K562 (cell line): ENCODE measurements around the gene ENTPD6. TPM values are rescaled to one million over a fixed set of nuclear protein-coding genes. Genes with fewer than 3 reads are reported as not detected.

Source experiments
- BCL6 ChIP-seq: fragments of 250-450 bp; sonication (Bioruptor Pico); IDR thresholded peaks from 2 replicates; pipeline ENCODE4 v1.4.0; 2020
- CREM ChIP-seq: IDR thresholded peaks from 2 replicates; pipeline ENCODE4 v1.6.1; 2014; ENCODE audit warnings: antibody characterized with exemption, low read depth
- FOXA1 ChIP-seq: fragments of 450-650 bp; IDR thresholded peaks from 2 replicates; pipeline ENCODE4 v1.6.1; 2016; ENCODE audit warnings: mild to moderate bottlenecking, borderline replicate concordance
- FOXA3 ChIP-seq, 2 experiments: fragments of 450-650 bp in 1 of 2; sonication (generic) in 1 of 2; formaldehyde crosslinking; IDR thresholded peaks in 1 of 2; conservative IDR thresholded peaks in 1 of 2; 2 replicates each; pipeline versions ENCODE4 v1.4.0 to v1.8.0; 2020 to 2022; ENCODE audit warnings: mild to moderate bottlenecking in 2 of 2, missing genetic modification reagents in 1 of 2
- GATA2 ChIP-seq: sonication (generic); formaldehyde crosslinking; IDR thresholded peaks from 2 replicates; pipeline ENCODE4 v1.4.0; 2020; ENCODE audit warnings: mild to moderate bottlenecking, missing genetic modification reagents
- HDGF ChIP-seq: fragments of 450-650 bp; IDR thresholded peaks from 2 replicates; pipeline ENCODE4 v1.6.1; 2016
- L3MBTL2 ChIP-seq: fragments of 450-650 bp; IDR thresholded peaks from 2 replicates; pipeline ENCODE4 v1.6.1; 2016; ENCODE audit warnings: mild to moderate bottlenecking, moderate library complexity
- MCM7 ChIP-seq, 2 experiments: fragments of 450-650 bp; IDR thresholded peaks; 2 replicates each; pipeline ENCODE4 v1.6.1; 2016 to 2018
- MTA3 ChIP-seq: fragments of 450-650 bp; formaldehyde crosslinking; IDR thresholded peaks from 2 replicates; pipeline ENCODE4 v1.6.1; 2017; ENCODE audit warnings: mild to moderate bottlenecking, borderline replicate concordance
- PTBP1 ChIP-seq: fragments of 200-400 bp; formaldehyde crosslinking; IDR thresholded peaks from 2 replicates; pipeline ENCODE4 v1.6.1; 2017; ENCODE audit warnings: low read depth, low read length
- RBM34 ChIP-seq: fragments of 200-400 bp; formaldehyde crosslinking; IDR thresholded peaks from 2 replicates; pipeline ENCODE4 v1.6.1; 2018; ENCODE audit warnings: low read length, borderline replicate concordance; ENCODE audit not compliant: insufficient read depth
- SMAD1 ChIP-seq: fragments of 150-350 bp; IDR thresholded peaks from 2 replicates; pipeline ENCODE4 v1.6.1; 2014; ENCODE audit warnings: low read length, low read depth; ENCODE audit not compliant: partially characterized antibody
- ZFX ChIP-seq: sonication (generic); formaldehyde crosslinking; IDR thresholded peaks from 2 replicates; pipeline ENCODE4 v1.8.0; 2022; ENCODE audit warnings: mild to moderate bottlenecking, missing genetic modification reagents, moderate library complexity
- ZNF184 ChIP-seq: sonication (generic); formaldehyde crosslinking; IDR thresholded peaks from 2 replicates; pipeline ENCODE4 v1.5.0; 2020; ENCODE audit warnings: missing genetic modification reagents
- ZNF384 ChIP-seq: IDR thresholded peaks from 2 replicates; pipeline ENCODE4 v1.6.1; 2012; ENCODE audit warnings: low read depth, low read length, improper control_type of control experiment
- polyA plus RNA-seq, 8 experiments: library from polyadenylated mRNA; depleted of rRNA in 4 of 8; stranded (reverse) in 5 of 8; unstranded in 3 of 8; fragments of >200 nt; fragmentation: Nextera tagmentation in 2 of 8; fragmentation: Illumina TruSeq in 1 of 8; extraction: Ambion mirVana in 2 of 8; extraction: Trizol in 1 of 8; gene quantifications; 2 replicates each; pipeline versions ENCODE4 v1.2.1 to v1.2.3, GENCODE V29; 2011 to 2014; ENCODE audit warnings: inconsistent platforms in 1 of 8, missing spikeins in 1 of 8
- total RNA-seq, 7 experiments: library from RNA; depleted of rRNA in 6 of 7; stranded (reverse); fragments of >200 nt in 6 of 7; fragmentation: Illumina TruSeq in 2 of 7; extraction: Trizol in 2 of 7; gene quantifications; 2 replicates each; pipeline versions ENCODE4 v1.2.1 to v1.2.3, GENCODE V29; 2011 to 2021; ENCODE audit warnings: low replicate concordance in 1 of 7
- TF ChIP-seq, protein P1 (sequence below): fragments of 250-450 bp; sonication (Bioruptor Pico); IDR thresholded peaks from 2 replicates; pipeline ENCODE4 v1.4.0; 2020; ENCODE audit warnings: mild to moderate bottlenecking, moderate library complexity, borderline replicate concordance
- TF ChIP-seq, protein P2 (sequence below): fragments of 250-450 bp; sonication (Bioruptor Pico); IDR thresholded peaks from 2 replicates; pipeline ENCODE4 v1.5.0; 2022; ENCODE audit warnings: mild to moderate bottlenecking
- TF ChIP-seq, protein P3 (sequence below): fragments of 250-450 bp; sonication (Bioruptor Pico); IDR thresholded peaks from 2 replicates; pipeline ENCODE4 v1.6.1; 2021; ENCODE audit warnings: mild to moderate bottlenecking
- TF ChIP-seq, protein P4 (sequence below): sonication (generic); formaldehyde crosslinking; IDR thresholded peaks from 2 replicates; pipeline ENCODE4 v1.9.0; 2022; ENCODE audit warnings: mild to moderate bottlenecking, missing genetic modification reagents
- TF ChIP-seq, protein P5 (sequence below): fragments of 250-450 bp; sonication (Bioruptor Pico); IDR thresholded peaks from 2 replicates; pipeline ENCODE4 v1.4.0; 2020

Gene ENTPD6
- total and polyA plus RNA-seq, 9 of the 15 experiments (the other 6 are each of a cell fraction or from before 2014, with no cell fraction given): 0.82 to 36.8 (median 22.4) TPM

DNA sequence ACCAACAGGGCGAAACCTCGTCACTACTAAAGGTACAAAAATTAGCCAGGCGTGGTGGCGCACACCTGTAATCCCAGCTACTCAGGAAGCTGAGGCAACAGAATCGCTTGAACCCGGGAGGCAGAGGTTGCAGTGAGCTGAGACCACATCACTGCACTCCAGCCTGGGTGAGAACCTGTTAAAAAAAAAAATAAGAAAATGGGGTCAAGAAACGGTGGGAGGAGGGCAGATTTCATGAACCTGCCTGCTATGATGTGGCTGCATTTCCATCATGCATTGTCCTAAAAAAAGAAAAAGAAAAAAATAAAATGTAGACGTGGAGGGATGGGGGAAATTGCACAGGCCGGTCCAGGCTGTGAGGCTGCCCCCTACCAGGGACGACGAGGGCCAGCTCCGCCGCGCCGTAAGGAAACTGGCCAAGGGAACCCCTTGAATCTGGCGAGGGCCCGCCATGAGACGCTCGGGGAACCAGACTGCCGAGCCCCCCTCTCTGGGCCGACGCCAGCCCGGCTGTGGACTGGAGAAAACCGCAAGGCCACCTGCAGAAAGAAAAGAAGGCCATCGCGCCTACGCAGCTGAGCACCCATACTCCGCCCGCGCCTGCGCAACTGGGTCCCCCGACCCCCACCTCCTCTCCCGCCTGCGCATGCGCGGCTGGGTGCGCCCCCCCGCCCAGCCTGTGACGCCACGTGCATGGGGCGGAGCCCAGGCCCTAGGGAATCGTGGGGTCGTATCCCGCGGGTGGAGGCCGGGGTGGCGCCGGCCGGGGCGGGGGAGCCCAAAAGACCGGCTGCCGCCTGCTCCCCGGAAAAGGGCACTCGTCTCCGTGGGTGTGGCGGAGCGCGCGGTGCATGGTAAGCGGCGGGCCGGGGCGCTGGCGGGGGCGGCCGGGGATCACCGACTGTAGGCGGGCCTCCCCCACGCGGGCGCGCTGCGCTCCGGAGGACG, at the start of gene ENTPD6 (continued):
- TF ChIP-seq, protein P1, sequence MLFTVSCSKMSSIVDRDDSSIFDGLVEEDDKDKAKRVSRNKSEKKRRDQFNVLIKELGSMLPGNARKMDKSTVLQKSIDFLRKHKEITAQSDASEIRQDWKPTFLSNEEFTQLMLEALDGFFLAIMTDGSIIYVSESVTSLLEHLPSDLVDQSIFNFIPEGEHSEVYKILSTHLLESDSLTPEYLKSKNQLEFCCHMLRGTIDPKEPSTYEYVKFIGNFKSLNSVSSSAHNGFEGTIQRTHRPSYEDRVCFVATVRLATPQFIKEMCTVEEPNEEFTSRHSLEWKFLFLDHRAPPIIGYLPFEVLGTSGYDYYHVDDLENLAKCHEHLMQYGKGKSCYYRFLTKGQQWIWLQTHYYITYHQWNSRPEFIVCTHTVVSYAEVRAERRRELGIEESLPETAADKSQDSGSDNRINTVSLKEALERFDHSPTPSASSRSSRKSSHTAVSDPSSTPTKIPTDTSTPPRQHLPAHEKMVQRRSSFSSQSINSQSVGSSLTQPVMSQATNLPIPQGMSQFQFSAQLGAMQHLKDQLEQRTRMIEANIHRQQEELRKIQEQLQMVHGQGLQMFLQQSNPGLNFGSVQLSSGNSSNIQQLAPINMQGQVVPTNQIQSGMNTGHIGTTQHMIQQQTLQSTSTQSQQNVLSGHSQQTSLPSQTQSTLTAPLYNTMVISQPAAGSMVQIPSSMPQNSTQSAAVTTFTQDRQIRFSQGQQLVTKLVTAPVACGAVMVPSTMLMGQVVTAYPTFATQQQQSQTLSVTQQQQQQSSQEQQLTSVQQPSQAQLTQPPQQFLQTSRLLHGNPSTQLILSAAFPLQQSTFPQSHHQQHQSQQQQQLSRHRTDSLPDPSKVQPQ: no peak
- TF ChIP-seq BCL6 (CRISPR knock-in tag): no peak
- 0 out of 4 replicates have a peak, but pooled peaks of 1 of the 2 experiments have one; percentile 24 for TF ChIP-seq FOXA3 (CRISPR knock-in tag; conservative IDR thresholded peaks at IDR 0.05 in 1 of 2, IDR thresholded peaks at IDR 0.05 in 1 of 2)
- no peak for TF ChIP-seq ZNF384
- TF ChIP-seq, protein P2, sequence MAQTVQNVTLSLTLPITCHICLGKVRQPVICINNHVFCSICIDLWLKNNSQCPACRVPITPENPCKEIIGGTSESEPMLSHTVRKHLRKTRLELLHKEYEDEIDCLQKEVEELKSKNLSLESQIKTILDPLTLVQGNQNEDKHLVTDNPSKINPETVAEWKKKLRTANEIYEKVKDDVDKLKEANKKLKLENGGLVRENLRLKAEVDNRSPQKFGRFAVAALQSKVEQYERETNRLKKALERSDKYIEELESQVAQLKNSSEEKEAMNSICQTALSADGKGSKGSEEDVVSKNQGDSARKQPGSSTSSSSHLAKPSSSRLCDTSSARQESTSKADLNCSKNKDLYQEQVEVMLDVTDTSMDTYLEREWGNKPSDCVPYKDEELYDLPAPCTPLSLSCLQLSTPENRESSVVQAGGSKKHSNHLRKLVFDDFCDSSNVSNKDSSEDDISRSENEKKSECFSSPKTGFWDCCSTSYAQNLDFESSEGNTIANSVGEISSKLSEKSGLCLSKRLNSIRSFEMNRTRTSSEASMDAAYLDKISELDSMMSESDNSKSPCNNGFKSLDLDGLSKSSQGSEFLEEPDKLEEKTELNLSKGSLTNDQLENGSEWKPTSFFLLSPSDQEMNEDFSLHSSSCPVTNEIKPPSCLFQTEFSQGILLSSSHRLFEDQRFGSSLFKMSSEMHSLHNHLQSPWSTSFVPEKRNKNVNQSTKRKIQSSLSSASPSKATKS (CRISPR knock-in tag): no peak
- TF ChIP-seq, protein P3, sequence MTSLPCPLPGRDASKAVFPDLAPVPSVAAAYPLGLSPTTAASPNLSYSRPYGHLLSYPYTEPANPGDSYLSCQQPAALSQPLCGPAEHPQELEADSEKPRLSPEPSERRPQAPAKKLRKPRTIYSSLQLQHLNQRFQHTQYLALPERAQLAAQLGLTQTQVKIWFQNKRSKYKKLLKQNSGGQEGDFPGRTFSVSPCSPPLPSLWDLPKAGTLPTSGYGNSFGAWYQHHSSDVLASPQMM (CRISPR knock-in tag): no peak
- TF ChIP-seq PTBP1: no peak
- no peak for TF ChIP-seq HDGF
- no peak for TF ChIP-seq FOXA1
- TF ChIP-seq ZNF184: no peak
- TF ChIP-seq, protein P4, sequence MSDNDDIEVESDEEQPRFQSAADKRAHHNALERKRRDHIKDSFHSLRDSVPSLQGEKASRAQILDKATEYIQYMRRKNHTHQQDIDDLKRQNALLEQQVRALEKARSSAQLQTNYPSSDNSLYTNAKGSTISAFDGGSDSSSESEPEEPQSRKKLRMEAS: peak; percentile 65
- TF ChIP-seq L3MBTL2: peak; percentile 83
- peak; percentile 83 for TF ChIP-seq CREM
- TF ChIP-seq MTA3: 0 out of 2 replicates have a peak, but pooled peaks have one; percentile 49
- TF ChIP-seq MCM7 (IDR thresholded peaks at IDR 0.05): no peak
- no peak for TF ChIP-seq SMAD1
- TF ChIP-seq RBM34: no peak
- peak; percentile 74 for TF ChIP-seq ZFX (CRISPR knock-in tag)
- TF ChIP-seq GATA2 (CRISPR knock-in tag): no peak
- TF ChIP-seq, protein P5, sequence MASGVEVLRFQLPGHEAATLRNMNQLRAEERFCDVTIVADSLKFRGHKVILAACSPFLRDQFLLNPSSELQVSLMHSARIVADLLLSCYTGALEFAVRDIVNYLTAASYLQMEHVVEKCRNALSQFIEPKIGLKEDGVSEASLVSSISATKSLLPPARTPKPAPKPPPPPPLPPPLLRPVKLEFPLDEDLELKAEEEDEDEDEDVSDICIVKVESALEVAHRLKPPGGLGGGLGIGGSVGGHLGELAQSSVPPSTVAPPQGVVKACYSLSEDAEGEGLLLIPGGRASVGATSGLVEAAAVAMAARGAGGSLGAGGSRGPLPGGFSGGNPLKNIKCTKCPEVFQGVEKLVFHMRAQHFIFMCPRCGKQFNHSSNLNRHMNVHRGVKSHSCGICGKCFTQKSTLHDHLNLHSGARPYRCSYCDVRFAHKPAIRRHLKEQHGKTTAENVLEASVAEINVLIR: peak; percentile 78
